GM23338 (cell line): ENCODE measurements around the gene CUX1. TPM values are rescaled to one million over a fixed set of nuclear protein-coding genes. Genes with fewer than 3 reads are reported as not detected.

ENCODE experiments used
- ATAC-seq: fragments of 200-7000 bp; cut with Tn5 transposase; 3 replicates; pipeline ENCODE4 v1.9.1; 2020
- DNase-seq: peaks from one replicate; pipeline ENCODE4 v3.0.0-alpha.2; 2015; ENCODE audit warnings: low spot score
- H2AFZ ChIP-seq: fragments of 200-600 bp; sonication (generic); 2 replicates; pipeline ENCODE4 v1.8.0; 2016; ENCODE audit warnings: antibody characterized with exemption, mild to moderate bottlenecking, moderate library complexity
- H3F3A ChIP-seq: fragments of 200-600 bp; sonication (generic); replicated peaks from 2 replicates; pipeline ENCODE4 v1.8.0; 2017; ENCODE audit warnings: antibody characterized with exemption, mixed run types, low read depth
- H3K27ac ChIP-seq: fragments of 200-600 bp; sonication (generic); 2 replicates; pipeline ENCODE4 v1.6.1; 2016; ENCODE audit warnings: low read depth
- H3K27me3 ChIP-seq: fragments of 200-600 bp; sonication (generic); 2 replicates; pipeline ENCODE4 v1.8.0; 2016; ENCODE audit warnings: mild to moderate bottlenecking, mixed run types, moderate library complexity; ENCODE audit not compliant: insufficient read depth
- H3K36me3 ChIP-seq: fragments of 200-600 bp; sonication (generic); 2 replicates; pipeline ENCODE4 v1.8.0; 2016; ENCODE audit warnings: mild to moderate bottlenecking; ENCODE audit not compliant: insufficient read depth
- H3K4me1 ChIP-seq: fragments of 200-600 bp; sonication (generic); 2 replicates; pipeline ENCODE4 v1.8.0; 2016; ENCODE audit warnings: mild to moderate bottlenecking, moderate library complexity; ENCODE audit not compliant: insufficient read depth
- H3K4me2 ChIP-seq: fragments of 200-600 bp; sonication (generic); 2 replicates; pipeline ENCODE4 v1.7.1; 2017; ENCODE audit warnings: mixed run types
- H3K4me3 ChIP-seq: fragments of 200-600 bp; sonication (generic); 2 replicates; pipeline ENCODE4 v1.6.1; 2016; ENCODE audit warnings: mixed run types
- H3K79me2 ChIP-seq: fragments of 200-600 bp; sonication (generic); replicated peaks from 2 replicates; pipeline ENCODE4 v1.8.0; 2017; ENCODE audit warnings: mild to moderate bottlenecking; ENCODE audit not compliant: insufficient read depth
- H3K9me2 ChIP-seq: fragments of 200-600 bp; sonication (generic); 2 replicates; pipeline ENCODE4 v1.8.0; 2017; ENCODE audit not compliant: insufficient read depth
- H4K20me1 ChIP-seq: fragments of 200-600 bp; sonication (generic); replicated peaks from 2 replicates; pipeline ENCODE4 v1.8.0; 2017; ENCODE audit warnings: mild to moderate bottlenecking; ENCODE audit not compliant: insufficient read depth
- H3K27ac Mint-ChIP-seq: 2 replicates; pipeline ENCODE4 v1.8.0; 2020; ENCODE audit warnings: inconsistent platforms, mild to moderate bottlenecking, moderate library complexity, mixed read lengths
- H3K27me3 Mint-ChIP-seq: 3 replicates; pipeline ENCODE4 v1.8.0; 2022; ENCODE audit warnings: low read depth, mild to moderate bottlenecking, moderate library complexity, mixed read lengths, inconsistent platforms; ENCODE audit not compliant: insufficient read depth, poor library complexity
- H3K36me3 Mint-ChIP-seq: 3 replicates; pipeline ENCODE4 v1.8.0; 2021; ENCODE audit warnings: low read depth, mild to moderate bottlenecking, inconsistent platforms, moderate library complexity, mixed read lengths
- H3K4me1 Mint-ChIP-seq: 3 replicates; pipeline ENCODE4 v1.8.0; 2020; ENCODE audit warnings: mild to moderate bottlenecking, inconsistent platforms, mixed read lengths
- H3K4me3 Mint-ChIP-seq: 3 replicates; pipeline ENCODE4 v1.8.0; 2021; ENCODE audit warnings: moderate library complexity, mild to moderate bottlenecking, inconsistent platforms, mixed read lengths
- H3K9me3 Mint-ChIP-seq: 3 replicates; pipeline ENCODE4 v1.8.0; 2020; ENCODE audit warnings: moderate library complexity, mild to moderate bottlenecking, inconsistent platforms, mixed read lengths
- CREB1 ChIP-seq: fragments of 250-450 bp; sonication (Bioruptor Pico); IDR thresholded peaks from 2 replicates; pipeline ENCODE4 v1.5.0; 2020; ENCODE audit warnings: low read depth, mild to moderate bottlenecking, moderate library complexity
- CTCF ChIP-seq, 2 experiments: fragments of 200-600 bp in 1 of 2; sonication (generic) in 1 of 2; conservative IDR thresholded peaks; 2 replicates each; pipeline versions ENCODE4 v1.5.1 to v1.6.1; 2016 to 2017; ENCODE audit warnings: antibody characterized with exemption in 2 of 2, low read depth in 2 of 2, mild to moderate bottlenecking in 2 of 2, moderate library complexity in 1 of 2
- EZH2 ChIP-seq: fragments of 200-600 bp; sonication (generic); IDR thresholded peaks from one replicate; pipeline ENCODE4 v1.8.0; 2017; ENCODE audit warnings: antibody characterized with exemption, mild to moderate bottlenecking, low read depth; ENCODE audit not compliant: unreplicated experiment
- EZH2phosphoT487 ChIP-seq: fragments of 200-600 bp; sonication (generic); IDR thresholded peaks from one replicate; pipeline ENCODE4 v1.8.1; 2018; ENCODE audit warnings: antibody characterized with exemption; ENCODE audit not compliant: unreplicated experiment
- JUNB ChIP-seq: IDR thresholded peaks from one replicate; pipeline ENCODE4 v1.6.1; 2016; ENCODE audit warnings: antibody characterized with exemption; ENCODE audit not compliant: unreplicated experiment
- REST ChIP-seq: IDR thresholded peaks from one replicate; pipeline ENCODE4 v1.6.1; 2018; ENCODE audit warnings: antibody characterized with exemption; ENCODE audit not compliant: unreplicated experiment
- STAT1 ChIP-seq: IDR thresholded peaks from one replicate; pipeline ENCODE4 v1.6.1; 2016; ENCODE audit warnings: antibody characterized with exemption; ENCODE audit not compliant: unreplicated experiment
- ZNF462 ChIP-seq: fragments of 250-450 bp; sonication (Bioruptor Pico); IDR thresholded peaks from 2 replicates; pipeline ENCODE4 v1.5.0; 2020; ENCODE audit warnings: mild to moderate bottlenecking, moderate library complexity
- polyA plus RNA-seq: library from polyadenylated mRNA; unstranded; fragments of >200 nt; fragmentation: Nextera tagmentation; extraction: Ambion mirVana; gene quantifications from 2 replicates; pipeline ENCODE4 v1.2.1, GENCODE V29; 2016
- total RNA-seq: library from RNA; depleted of rRNA; stranded (reverse); fragments of >200 nt; shearing (Covaris generic); gene quantifications from 2 replicates; pipeline ENCODE4 v1.2.3, GENCODE V29; 2014

Gene CUX1
- total and polyA plus RNA-seq, 2 experiments from 2014 or later: 49.9 to 64.0 TPM

GRCh38 chr7:101900103-101900502 lies 82.7 kb downstream of the CUX1 start (continued):
- TF ChIP-seq CTCF (conservative IDR thresholded peaks at IDR 0.05; ENCODE audit: low read depth in 2 of 2) (no peak), EZH2 (no peak), JUNB (no peak), EZH2phosphoT487 (no peak), CREB1 (CRISPR knock-in tag) (no peak)

GRCh38 chr7:101901661-101902491 lies 84.5 kb downstream of the CUX1 start:
- H2AFZ ChIP-seq: no peak overlapping the region
- H3K27ac ChIP-seq: no peak overlapping the region

More at GRCh38 chr7:101901661-101902491, 84.5 kb downstream of the CUX1 start:
- no peak overlapping the region for H3K27ac Mint-ChIP-seq
- Histone ChIP-seq H3K36me3 (no peaks in the 10 kb centered on the region), H3K4me3 (no peak overlapping the region), H3K79me2 (peaks cover 100% of the 10 kb centered on the region), H3K4me1 (peaks cover 10% of the 10 kb centered on the region), H4K20me1 (peaks cover 67% of the 10 kb centered on the region), H3K27me3 (no peaks in the 10 kb centered on the region), H3F3A (no peaks in the 10 kb centered on the region), H3K4me2 (no peak overlapping the region), H3K9me2 (no peaks in the 10 kb centered on the region)
- H3K27me3 Mint-ChIP-seq: peaks cover 8% of the 10 kb centered on the region
- H3K36me3 Mint-ChIP-seq: peaks cover 5% of the 10 kb centered on the region; the same call in 2 of the 3 replicates
- ATAC-seq (no peak), DNase-seq (no peak)
- H3K4me3 Mint-ChIP-seq: no peak overlapping the region
- no peaks in the 10 kb centered on the region for H3K9me3 Mint-ChIP-seq
- TF ChIP-seq EZH2: no peak
- no peak for TF ChIP-seq EZH2phosphoT487
- no peak for TF ChIP-seq REST
- TF ChIP-seq STAT1: no peak
- no peak for TF ChIP-seq ZNF462 (CRISPR knock-in tag)
- TF ChIP-seq CTCF (conservative IDR thresholded peaks at IDR 0.05; ENCODE audit: low read depth in 2 of 2): no peak
- peaks cover 35% of the 10 kb centered on the region for H3K4me1 Mint-ChIP-seq
